GM23248 (cell line): ENCODE measurements around the gene CCT4. TPM values are rescaled to one million over a fixed set of nuclear protein-coding genes. Genes with fewer than 3 reads are reported as not detected.

Source experiments
- DNase-seq: peaks from one replicate; pipeline ENCODE4 v3.0.0-alpha.2; 2015
- H2AFZ ChIP-seq: fragments of 200-600 bp; sonication (generic); 2 replicates; pipeline ENCODE4 v1.6.1; 2016; ENCODE audit warnings: antibody characterized with exemption
- H3F3A ChIP-seq: fragments of 200-600 bp; sonication (generic); 2 replicates; pipeline ENCODE4 v1.6.1; 2016; ENCODE audit warnings: mild to moderate bottlenecking, antibody characterized with exemption, mixed run types; ENCODE audit not compliant: insufficient read depth
- H3K27ac ChIP-seq: fragments of 200-600 bp; sonication (generic); 2 replicates; pipeline ENCODE4 v1.5.1; 2016; ENCODE audit warnings: mild to moderate bottlenecking
- H3K27me3 ChIP-seq: fragments of 200-600 bp; sonication (generic); replicated peaks from 2 replicates; pipeline ENCODE4 v1.6.1; 2016; ENCODE audit warnings: mild to moderate bottlenecking; ENCODE audit not compliant: insufficient read depth
- H3K36me3 ChIP-seq: fragments of 200-600 bp; sonication (generic); 2 replicates; pipeline ENCODE4 v1.6.1; 2016; ENCODE audit warnings: low read depth, mild to moderate bottlenecking
- H3K4me1 ChIP-seq: fragments of 200-600 bp; sonication (generic); 2 replicates; pipeline ENCODE4 v1.6.1; 2016; ENCODE audit warnings: mild to moderate bottlenecking; ENCODE audit not compliant: insufficient read depth
- H3K4me2 ChIP-seq: fragments of 200-600 bp; sonication (generic); one replicate; pipeline ENCODE4 v1.6.1; 2016; ENCODE audit warnings: mild to moderate bottlenecking; ENCODE audit not compliant: unreplicated experiment
- H3K4me3 ChIP-seq: fragments of 200-600 bp; sonication (generic); 2 replicates; pipeline ENCODE4 v1.5.1; 2016; ENCODE audit warnings: mild to moderate bottlenecking
- H3K79me2 ChIP-seq: fragments of 200-600 bp; sonication (generic); 2 replicates; pipeline ENCODE4 v1.6.1; 2016; ENCODE audit warnings: mild to moderate bottlenecking; ENCODE audit not compliant: insufficient read depth
- H3K9ac ChIP-seq: fragments of 200-600 bp; sonication (generic); 2 replicates; pipeline ENCODE4 v1.6.1; 2016; ENCODE audit warnings: mild to moderate bottlenecking
- H3K9me2 ChIP-seq: fragments of 200-600 bp; sonication (generic); 2 replicates; pipeline ENCODE4 v1.6.1; 2016; ENCODE audit warnings: mixed run types, mild to moderate bottlenecking, moderate library complexity; ENCODE audit not compliant: insufficient read depth
- H3K9me3 ChIP-seq: fragments of 200-600 bp; sonication (generic); one replicate; pipeline ENCODE4 v1.6.1; 2017; ENCODE audit warnings: low read depth
- H4K20me1 ChIP-seq: fragments of 200-600 bp; sonication (generic); 2 replicates; pipeline ENCODE4 v1.6.0; 2016; ENCODE audit not compliant: insufficient read depth
- EZH2 ChIP-seq: fragments of 200-600 bp; sonication (generic); IDR thresholded peaks from 2 replicates; pipeline ENCODE4 v1.6.1; 2018; ENCODE audit warnings: antibody characterized with exemption, mild to moderate bottlenecking; ENCODE audit not compliant: insufficient read depth, poor library complexity, severe bottlenecking
- EZH2phosphoT487 ChIP-seq: fragments of 200-600 bp; sonication (generic); IDR thresholded peaks from 2 replicates; pipeline ENCODE4 v1.6.1; 2018; ENCODE audit warnings: antibody characterized with exemption, moderate library complexity, mild to moderate bottlenecking, low read depth; ENCODE audit not compliant: insufficient read depth
- WGBS, 2 experiments: methylation state at CpG; one replicate each; pipeline ENCODE4 v1.1.6; 2015 to 2017; ENCODE audit warnings: low lambda C conversion rate in 2 of 2, low coverage in 1 of 2; ENCODE audit errors: missing lambda C conversion rate in 2 of 2; 5-methylcytosine and 5-hydroxymethylcytosine counted together
- in situ Hi-C: fragments of 300-500 bp; cut with MboI; formaldehyde crosslinking; loops from 2 replicates; pipeline ENCODE4 v1.15.0; 2020
- polyA plus RNA-seq: library from polyadenylated mRNA; unstranded; fragments of >200 nt; fragmentation: Nextera tagmentation; extraction: Ambion mirVana; gene quantifications from 2 replicates; pipeline ENCODE4 v1.2.1, GENCODE V29; 2016
- total RNA-seq: library from RNA; depleted of rRNA; stranded (reverse); fragments of >200 nt; shearing (Covaris generic); gene quantifications from 2 replicates; pipeline ENCODE4 v1.2.3, GENCODE V29; 2014

Gene CCT4
- total and polyA plus RNA-seq, 2 experiments from 2014 or later = 122 to 126 TPM

- H4K20me1 ChIP-seq = no peaks in the 10 kb centered on the region
- no peak overlapping the region for H3K4me3 ChIP-seq
- no peaks in the 10 kb centered on the region for H3K9me3 ChIP-seq
- no peak overlapping the region for H3K27ac ChIP-seq
- no peaks in the 10 kb centered on the region for H3K79me2 ChIP-seq
- no peak overlapping the region for H3K9ac ChIP-seq
- H3K4me1 ChIP-seq = no peaks in the 10 kb centered on the region
- no peak for TF ChIP-seq EZH2phosphoT487
- no peak for TF ChIP-seq EZH2
- H3F3A ChIP-seq = no peaks in the 10 kb centered on the region
- no peak overlapping the region for H2AFZ ChIP-seq
- no peaks in the 10 kb centered on the region for H3K9me2 ChIP-seq
- DNase-seq = no peak
- H3K27me3 ChIP-seq = no peaks in the 10 kb centered on the region
- in situ Hi-C loops = no loop called here
- 86 to 92% methylated on average over 3 of the region's 3 CpGs for WGBS, 2 experiments
- no peak overlapping the region for H3K4me2 ChIP-seq
- no peaks in the 10 kb centered on the region for H3K36me3 ChIP-seq
These were observed 43.1 kb downstream of the CCT4 start for GRCh38 chr2:61845320-61845719.

DNA sequence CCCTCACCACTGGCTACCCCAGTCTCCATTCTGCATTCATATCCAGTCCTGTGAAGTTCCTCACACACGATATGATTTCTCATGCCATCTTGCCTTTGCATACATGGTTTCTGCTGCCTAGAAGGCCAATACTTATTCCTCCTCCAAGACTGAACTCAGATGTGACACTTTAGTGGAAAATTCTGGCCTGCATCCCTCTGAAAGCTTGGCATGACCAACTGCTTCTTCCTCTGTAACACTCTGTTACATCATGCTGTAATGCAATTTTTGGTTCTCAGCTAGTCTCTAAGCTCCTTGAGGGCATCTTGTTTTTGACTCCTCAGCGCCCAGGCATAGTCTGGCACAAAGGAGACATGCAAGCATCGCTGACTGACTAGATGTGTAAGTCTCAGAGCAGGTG, 47.2 kb downstream of the CCT4 start:
- H3K4me2 ChIP-seq = no peak overlapping the region
- in situ Hi-C loops = no loop called here
- H3K9ac ChIP-seq = no peak overlapping the region
- H3K27me3 ChIP-seq = no peaks in the 10 kb centered on the region
- DNase-seq = peak; percentile 2
- H3K9me3 ChIP-seq = no peaks in the 10 kb centered on the region
- WGBS, 2 experiments = 88 to 89% methylated on average over 3 of the region's 3 CpGs
- H3F3A ChIP-seq = no peaks in the 10 kb centered on the region
- no peak for TF ChIP-seq EZH2phosphoT487
- TF ChIP-seq EZH2 = no peak
- H3K4me3 ChIP-seq = no peak overlapping the region
- H3K36me3 ChIP-seq = no peaks in the 10 kb centered on the region
- H3K4me1 ChIP-seq = no peaks in the 10 kb centered on the region
- H2AFZ ChIP-seq = no peak overlapping the region
- no peaks in the 10 kb centered on the region for H3K79me2 ChIP-seq
- no peaks in the 10 kb centered on the region for H3K9me2 ChIP-seq
- H4K20me1 ChIP-seq = no peaks in the 10 kb centered on the region
- no peak overlapping the region for H3K27ac ChIP-seq

- Histone ChIP-seq H3K9ac (no peak overlapping the region), H3F3A (no peaks in the 10 kb centered on the region), H3K4me1 (no peaks in the 10 kb centered on the region), H4K20me1 (no peaks in the 10 kb centered on the region), H3K9me2 (no peaks in the 10 kb centered on the region), H2AFZ (no peak overlapping the region), H3K79me2 (no peaks in the 10 kb centered on the region), H3K4me2 (no peak overlapping the region), H3K4me3 (no peak overlapping the region), H3K9me3 (no peaks in the 10 kb centered on the region), H3K27me3 (no peaks in the 10 kb centered on the region), H3K36me3 (no peaks in the 10 kb centered on the region), H3K27ac (no peak overlapping the region)
- in situ Hi-C loops = no loop called here
- 38 to 56% methylated on average over 1 of the region's 1 CpG for WGBS, 2 experiments
- TF ChIP-seq EZH2phosphoT487 = no peak
- no peak for TF ChIP-seq EZH2
- DNase-seq = peak; percentile 52
These were observed 53.6 kb downstream of the CCT4 start for GRCh38 chr2:61834893-61835292.

- WGBS, 2 experiments = 88 to 94% methylated on average over 1 of the region's 1 CpG
- no peaks in the 10 kb centered on the region for H4K20me1 ChIP-seq
- H3F3A ChIP-seq = no peaks in the 10 kb centered on the region
- no peaks in the 10 kb centered on the region for H3K9me3 ChIP-seq
- H2AFZ ChIP-seq = no peak overlapping the region
- H3K4me3 ChIP-seq = no peak overlapping the region
- in situ Hi-C loops = no loop called here
- no peak overlapping the region for H3K27ac ChIP-seq
- no peak for DNase-seq
- no peaks in the 10 kb centered on the region for H3K36me3 ChIP-seq
- no peak overlapping the region for H3K4me2 ChIP-seq
- no peak overlapping the region for H3K9ac ChIP-seq
- no peaks in the 10 kb centered on the region for H3K4me1 ChIP-seq
- TF ChIP-seq EZH2 (no peak), EZH2phosphoT487 (no peak)
- H3K9me2 ChIP-seq = no peaks in the 10 kb centered on the region
- no peaks in the 10 kb centered on the region for H3K27me3 ChIP-seq
- no peaks in the 10 kb centered on the region for H3K79me2 ChIP-seq
These were observed 54.5 kb downstream of the CCT4 start for GRCh38 chr2:61833971-61834370.

- Histone ChIP-seq H2AFZ (no peak overlapping the region), H3K27ac (no peak overlapping the region), H3K4me2 (no peak overlapping the region), H3K4me3 (no peak overlapping the region), H3K4me1 (no peaks in the 10 kb centered on the region), H3K79me2 (no peaks in the 10 kb centered on the region), H3K9ac (no peak overlapping the region), H3K36me3 (no peaks in the 10 kb centered on the region), H3F3A (no peaks in the 10 kb centered on the region), H3K9me2 (no peaks in the 10 kb centered on the region), H4K20me1 (no peaks in the 10 kb centered on the region), H3K27me3 (no peaks in the 10 kb centered on the region), H3K9me3 (no peaks in the 10 kb centered on the region)
- in situ Hi-C loops = no loop called here
- 70 to 71% methylated on average over 11 of the region's 11 CpGs for WGBS, 2 experiments
- TF ChIP-seq EZH2phosphoT487 (no peak), EZH2 (no peak)
- no peak for DNase-seq
These were observed 56.1 kb downstream of the CCT4 start for GRCh38 chr2:61832183-61832841.
